ENCODE data around the gene RPUSD2.

DNA sequence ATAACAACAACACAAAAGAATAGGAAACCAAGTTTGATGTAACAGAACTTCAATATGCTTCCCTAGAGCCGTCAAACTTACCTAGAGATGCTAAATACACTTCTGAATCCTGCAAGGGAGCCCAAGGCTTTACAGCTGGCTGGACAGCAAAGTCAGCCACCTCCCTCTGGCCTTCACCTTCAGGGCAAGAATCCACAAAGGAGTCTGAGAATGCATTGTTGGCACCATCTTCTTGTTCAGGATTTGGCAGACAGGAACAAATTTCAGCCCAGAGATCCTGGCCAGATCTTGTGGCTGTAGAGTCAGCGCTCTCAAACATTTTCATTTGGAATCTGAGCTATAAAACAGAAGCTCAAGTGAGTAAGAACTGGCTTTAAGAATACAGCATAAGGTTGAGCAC lies 6.4 kb upstream of the RPUSD2 start:
- no peak for TF ChIP-seq POLR2A (IDR thresholded peaks at IDR 0.05; ENCODE audit: extremely low read depth, insufficient read length)
- TF ChIP-seq, protein P1, sequence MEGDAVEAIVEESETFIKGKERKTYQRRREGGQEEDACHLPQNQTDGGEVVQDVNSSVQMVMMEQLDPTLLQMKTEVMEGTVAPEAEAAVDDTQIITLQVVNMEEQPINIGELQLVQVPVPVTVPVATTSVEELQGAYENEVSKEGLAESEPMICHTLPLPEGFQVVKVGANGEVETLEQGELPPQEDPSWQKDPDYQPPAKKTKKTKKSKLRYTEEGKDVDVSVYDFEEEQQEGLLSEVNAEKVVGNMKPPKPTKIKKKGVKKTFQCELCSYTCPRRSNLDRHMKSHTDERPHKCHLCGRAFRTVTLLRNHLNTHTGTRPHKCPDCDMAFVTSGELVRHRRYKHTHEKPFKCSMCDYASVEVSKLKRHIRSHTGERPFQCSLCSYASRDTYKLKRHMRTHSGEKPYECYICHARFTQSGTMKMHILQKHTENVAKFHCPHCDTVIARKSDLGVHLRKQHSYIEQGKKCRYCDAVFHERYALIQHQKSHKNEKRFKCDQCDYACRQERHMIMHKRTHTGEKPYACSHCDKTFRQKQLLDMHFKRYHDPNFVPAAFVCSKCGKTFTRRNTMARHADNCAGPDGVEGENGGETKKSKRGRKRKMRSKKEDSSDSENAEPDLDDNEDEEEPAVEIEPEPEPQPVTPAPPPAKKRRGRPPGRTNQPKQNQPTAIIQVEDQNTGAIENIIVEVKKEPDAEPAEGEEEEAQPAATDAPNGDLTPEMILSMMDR (IDR thresholded peaks at IDR 0.05; ENCODE audit: low read depth, low read length), result no peak
- TF ChIP-seq, protein P2, sequence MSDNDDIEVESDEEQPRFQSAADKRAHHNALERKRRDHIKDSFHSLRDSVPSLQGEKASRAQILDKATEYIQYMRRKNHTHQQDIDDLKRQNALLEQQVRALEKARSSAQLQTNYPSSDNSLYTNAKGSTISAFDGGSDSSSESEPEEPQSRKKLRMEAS (IDR thresholded peaks at IDR 0.05; ENCODE audit: low read depth, low read length), result no peak

Data from NB4 (cell line).